T-helper 2 cell treated with Interferon-gamma antibody and Interleukin-4, amounts not matched to agents 5 μg/mL and 100 μg/mL, for 36 hours (primary cell): Measurements from ENCODE around the gene PLEKHB2.
"Not testable (repeated sequence)": the region's sequence is repeated elsewhere in the genome, so short reads cannot be mapped to it uniquely, and the experiment has no call there.

ENCODE experiments used
- DNase-seq: peaks from one replicate; pipeline ENCODE4 v3.0.0; 2021; ENCODE audit warnings: low spot score
- H3K27ac Mint-ChIP-seq: one replicate; pipeline ENCODE4 v1.8.0; 2021; ENCODE audit warnings: mild to moderate bottlenecking, mixed read lengths
- H3K27me3 Mint-ChIP-seq: one replicate; pipeline ENCODE4 v1.8.0; 2021; ENCODE audit warnings: low read depth, mixed read lengths
- H3K36me3 Mint-ChIP-seq: one replicate; pipeline ENCODE4 v1.8.0; 2021; ENCODE audit warnings: low read depth, mixed read lengths
- H3K4me1 Mint-ChIP-seq: one replicate; pipeline ENCODE4 v1.8.0; 2021; ENCODE audit warnings: low read depth, mixed read lengths
- H3K4me3 Mint-ChIP-seq: one replicate; pipeline ENCODE4 v1.8.0; 2022; ENCODE audit warnings: mild to moderate bottlenecking, moderate library complexity, mixed read lengths
- H3K9me3 Mint-ChIP-seq: one replicate; pipeline ENCODE4 v1.8.0; 2021; ENCODE audit warnings: mixed read lengths

Gene PLEKHB2

GRCh38 chr2:131178050-131178449 lies 72.9 kb downstream of the PLEKHB2 start:
- H3K4me1 Mint-ChIP-seq, H3K9me3 Mint-ChIP-seq, DNase-seq, H3K4me3 Mint-ChIP-seq, H3K36me3 Mint-ChIP-seq, H3K27ac Mint-ChIP-seq: not testable (repeated sequence)
- peaks cover 10% of the 10 kb centered on the region for H3K27me3 Mint-ChIP-seq

GRCh38 chr2:131178721-131179418 lies 73.7 kb downstream of the PLEKHB2 start:
- not testable (repeated sequence) for H3K4me3 Mint-ChIP-seq, H3K36me3 Mint-ChIP-seq, DNase-seq, H3K9me3 Mint-ChIP-seq, H3K27ac Mint-ChIP-seq, H3K4me1 Mint-ChIP-seq
- H3K27me3 Mint-ChIP-seq: peaks cover 12% of the 10 kb centered on the region

- not testable (repeated sequence) for H3K4me3 Mint-ChIP-seq, H3K9me3 Mint-ChIP-seq, DNase-seq, H3K27me3 Mint-ChIP-seq, H3K4me1 Mint-ChIP-seq, H3K27ac Mint-ChIP-seq, H3K36me3 Mint-ChIP-seq
These were observed 76.3 kb downstream of the PLEKHB2 start for GRCh38 chr2:131181451-131181850.

- H3K36me3 Mint-ChIP-seq, DNase-seq, H3K27ac Mint-ChIP-seq, H3K4me3 Mint-ChIP-seq, H3K4me1 Mint-ChIP-seq, H3K9me3 Mint-ChIP-seq, H3K27me3 Mint-ChIP-seq: not testable (repeated sequence)
These were observed 88.3 kb downstream of the PLEKHB2 start for GRCh38 chr2:131193421-131193820.

- not testable (repeated sequence) for DNase-seq, H3K27ac Mint-ChIP-seq, H3K9me3 Mint-ChIP-seq
These were observed 91.0 kb downstream of the PLEKHB2 start for GRCh38 chr2:131196186-131196585.

More at GRCh38 chr2:131196186-131196585, 91.0 kb downstream of the PLEKHB2 start:
- H3K4me3 Mint-ChIP-seq, H3K27me3 Mint-ChIP-seq, H3K36me3 Mint-ChIP-seq, H3K4me1 Mint-ChIP-seq: not testable (repeated sequence)
